K562 (cell line): ENCODE results near the gene DNAAF3. TPM values are rescaled to one million over a fixed set of nuclear protein-coding genes. Genes with fewer than 3 reads are reported as not detected.

Experiments used
- CBX1 ChIP-seq: sonication (generic); IDR thresholded peaks from 2 replicates; pipeline ENCODE4 v1.6.1; 2016; ENCODE audit warnings: antibody characterized with exemption, low read depth, mild to moderate bottlenecking
- CXXC5 ChIP-seq: fragments of 250-450 bp; sonication (Bioruptor Pico); IDR thresholded peaks from 2 replicates; pipeline ENCODE4 v1.8.0; 2022; ENCODE audit warnings: inconsistent platforms, mild to moderate bottlenecking, moderate library complexity
- GABPA ChIP-seq: fragments of 200-800 bp; sonication (Bioruptor generic); conservative IDR thresholded peaks from 2 replicates; pipeline ENCODE4 v1.6.1; 2016; ENCODE audit warnings: low read depth, missing genetic modification characterization, missing compliant biosample characterization
- KAT2B ChIP-seq: IDR thresholded peaks from one replicate; pipeline ENCODE4 v1.6.1; 2012; ENCODE audit warnings: low read depth, mild to moderate bottlenecking, control low read depth, inconsistent platforms, low read length, moderate library complexity
- MTA2 ChIP-seq: fragments of 450-650 bp; IDR thresholded peaks from 2 replicates; pipeline ENCODE4 v1.6.1; 2016; ENCODE audit warnings: low read depth
- NR3C1 ChIP-seq: sonication (generic); formaldehyde crosslinking; IDR thresholded peaks from 2 replicates; pipeline ENCODE4 v1.8.1; 2022; ENCODE audit warnings: missing genetic modification reagents
- SMARCB1 ChIP-seq: IDR thresholded peaks from 2 replicates; pipeline ENCODE4 v1.6.1; 2011; ENCODE audit warnings: improper control_type of control experiment, low read depth; ENCODE audit not compliant: insufficient read length
- SMC3 ChIP-seq: conservative IDR thresholded peaks from 2 replicates; pipeline ENCODE4 v1.6.1; 2011; ENCODE audit warnings: low read depth, low read length, improper control_type of control experiment; ENCODE audit not compliant: insufficient read depth
- polyA plus RNA-seq, 8 experiments: library from polyadenylated mRNA; depleted of rRNA in 4 of 8; stranded (reverse) in 5 of 8; unstranded in 3 of 8; fragments of >200 nt; fragmentation: Nextera tagmentation in 2 of 8; fragmentation: Illumina TruSeq in 1 of 8; extraction: Ambion mirVana in 2 of 8; extraction: Trizol in 1 of 8; gene quantifications; 2 replicates each; pipeline versions ENCODE4 v1.2.1 to v1.2.3, GENCODE V29; 2011 to 2014; ENCODE audit warnings: inconsistent platforms in 1 of 8, missing spikeins in 1 of 8
- total RNA-seq, 7 experiments: library from RNA; depleted of rRNA in 6 of 7; stranded (reverse); fragments of >200 nt in 6 of 7; fragmentation: Illumina TruSeq in 2 of 7; extraction: Trizol in 2 of 7; gene quantifications; 2 replicates each; pipeline versions ENCODE4 v1.2.1 to v1.2.3, GENCODE V29; 2011 to 2021; ENCODE audit warnings: low replicate concordance in 1 of 7
- TF ChIP-seq, protein P1 (sequence below): fragments of 150-350 bp; IDR thresholded peaks from 2 replicates; pipeline ENCODE4 v1.6.1; 2014; ENCODE audit warnings: low read depth, mild to moderate bottlenecking, low read length, borderline replicate concordance
- TF ChIP-seq, protein P2 (sequence below): sonication (generic); formaldehyde crosslinking; IDR thresholded peaks from 2 replicates; pipeline ENCODE4 v1.8.1; 2022; ENCODE audit warnings: missing genetic modification reagents
- TF ChIP-seq, protein P3 (sequence below), 2 experiments: fragments of 250-450 bp in 1 of 2; fragments of 450-650 bp in 1 of 2; sonication (Bioruptor Pico) in 1 of 2; IDR thresholded peaks; 2 replicates each; pipeline versions ENCODE4 v1.6.1 to v1.8.0; 2016 to 2021; ENCODE audit warnings: mild to moderate bottlenecking in 2 of 2, moderate library complexity in 2 of 2, missing compliant biosample characterization in 1 of 2, missing genetic modification characterization in 1 of 2
- TF ChIP-seq, protein P4 (sequence below): sonication (generic); formaldehyde crosslinking; IDR thresholded peaks from 2 replicates; pipeline ENCODE4 v1.9.0; 2022; ENCODE audit warnings: mild to moderate bottlenecking, missing genetic modification reagents
- TF ChIP-seq, protein P5 (sequence below): fragments of 200-800 bp; sonication (Bioruptor generic); IDR thresholded peaks from 2 replicates; pipeline ENCODE4 v1.6.1; 2016; ENCODE audit warnings: missing genetic modification characterization, missing compliant biosample characterization

DNAAF3 gene
- total and polyA plus RNA-seq, 9 of the 15 experiments (the other 6 are each of a cell fraction or from before 2014, with no cell fraction given) = 21.6 to 61.5 (median 43.0) TPM

DNA sequence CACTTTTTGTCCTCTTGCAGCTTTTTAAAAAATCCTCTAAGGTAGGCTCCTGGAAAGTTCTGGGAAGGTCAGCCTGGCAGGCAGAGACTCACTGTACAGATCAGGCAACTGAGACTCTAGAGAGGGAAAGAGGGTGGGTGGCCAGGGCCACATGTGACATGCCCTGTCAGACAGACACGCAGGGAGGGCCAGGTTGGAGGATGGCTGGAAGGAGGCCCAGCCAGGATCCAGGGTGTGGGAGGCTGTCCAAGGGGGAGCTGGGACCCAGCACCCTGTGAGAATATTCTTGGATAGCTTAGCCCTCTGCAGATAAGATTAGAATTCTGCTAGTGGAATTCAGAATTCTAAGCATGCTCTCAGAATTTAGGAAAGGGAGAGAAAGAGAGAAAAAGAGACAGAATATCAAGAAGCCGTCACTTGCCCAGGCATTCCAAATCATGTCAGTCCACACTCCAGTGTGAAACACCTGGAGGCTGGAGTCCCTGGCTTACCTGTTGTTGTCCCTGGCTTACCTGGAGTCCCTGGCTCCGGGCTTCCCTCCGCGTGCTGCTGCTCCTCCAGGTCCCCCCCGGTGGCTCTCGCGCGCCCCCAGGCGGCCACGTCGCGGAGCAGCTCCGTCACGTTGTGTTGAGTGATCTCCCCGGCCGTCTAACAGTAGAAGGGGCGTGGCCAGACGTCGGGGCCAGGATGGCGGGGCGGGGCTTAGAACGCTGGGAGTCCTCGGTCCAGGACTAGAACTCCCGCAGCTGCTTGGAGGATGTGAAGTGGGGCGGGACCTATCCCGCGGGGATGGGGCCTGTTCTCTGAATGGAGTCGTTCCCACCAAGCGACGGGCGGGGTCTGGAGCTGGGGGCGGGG is 6.1 kb downstream of the DNAAF3 start (continued):
- TF ChIP-seq, protein P1, sequence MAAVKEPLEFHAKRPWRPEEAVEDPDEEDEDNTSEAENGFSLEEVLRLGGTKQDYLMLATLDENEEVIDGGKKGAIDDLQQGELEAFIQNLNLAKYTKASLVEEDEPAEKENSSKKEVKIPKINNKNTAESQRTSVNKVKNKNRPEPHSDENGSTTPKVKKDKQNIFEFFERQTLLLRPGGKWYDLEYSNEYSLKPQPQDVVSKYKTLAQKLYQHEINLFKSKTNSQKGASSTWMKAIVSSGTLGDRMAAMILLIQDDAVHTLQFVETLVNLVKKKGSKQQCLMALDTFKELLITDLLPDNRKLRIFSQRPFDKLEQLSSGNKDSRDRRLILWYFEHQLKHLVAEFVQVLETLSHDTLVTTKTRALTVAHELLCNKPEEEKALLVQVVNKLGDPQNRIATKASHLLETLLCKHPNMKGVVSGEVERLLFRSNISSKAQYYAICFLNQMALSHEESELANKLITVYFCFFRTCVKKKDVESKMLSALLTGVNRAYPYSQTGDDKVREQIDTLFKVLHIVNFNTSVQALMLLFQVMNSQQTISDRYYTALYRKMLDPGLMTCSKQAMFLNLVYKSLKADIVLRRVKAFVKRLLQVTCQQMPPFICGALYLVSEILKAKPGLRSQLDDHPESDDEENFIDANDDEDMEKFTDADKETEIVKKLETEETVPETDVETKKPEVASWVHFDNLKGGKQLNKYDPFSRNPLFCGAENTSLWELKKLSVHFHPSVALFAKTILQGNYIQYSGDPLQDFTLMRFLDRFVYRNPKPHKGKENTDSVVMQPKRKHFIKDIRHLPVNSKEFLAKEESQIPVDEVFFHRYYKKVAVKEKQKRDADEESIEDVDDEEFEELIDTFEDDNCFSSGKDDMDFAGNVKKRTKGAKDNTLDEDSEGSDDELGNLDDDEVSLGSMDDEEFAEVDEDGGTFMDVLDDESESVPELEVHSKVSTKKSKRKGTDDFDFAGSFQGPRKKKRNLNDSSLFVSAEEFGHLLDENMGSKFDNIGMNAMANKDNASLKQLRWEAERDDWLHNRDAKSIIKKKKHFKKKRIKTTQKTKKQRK = no peak
- TF ChIP-seq, protein P2, sequence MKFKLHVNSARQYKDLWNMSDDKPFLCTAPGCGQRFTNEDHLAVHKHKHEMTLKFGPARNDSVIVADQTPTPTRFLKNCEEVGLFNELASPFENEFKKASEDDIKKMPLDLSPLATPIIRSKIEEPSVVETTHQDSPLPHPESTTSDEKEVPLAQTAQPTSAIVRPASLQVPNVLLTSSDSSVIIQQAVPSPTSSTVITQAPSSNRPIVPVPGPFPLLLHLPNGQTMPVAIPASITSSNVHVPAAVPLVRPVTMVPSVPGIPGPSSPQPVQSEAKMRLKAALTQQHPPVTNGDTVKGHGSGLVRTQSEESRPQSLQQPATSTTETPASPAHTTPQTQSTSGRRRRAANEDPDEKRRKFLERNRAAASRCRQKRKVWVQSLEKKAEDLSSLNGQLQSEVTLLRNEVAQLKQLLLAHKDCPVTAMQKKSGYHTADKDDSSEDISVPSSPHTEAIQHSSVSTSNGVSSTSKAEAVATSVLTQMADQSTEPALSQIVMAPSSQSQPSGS (CRISPR knock-in tag) = no peak
- TF ChIP-seq, protein P3, sequence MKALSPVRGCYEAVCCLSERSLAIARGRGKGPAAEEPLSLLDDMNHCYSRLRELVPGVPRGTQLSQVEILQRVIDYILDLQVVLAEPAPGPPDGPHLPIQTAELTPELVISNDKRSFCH (CRISPR knock-in tag; IDR thresholded peaks at IDR 0.05) = no peak
- TF ChIP-seq, protein P3 (tag; IDR thresholded peaks at IDR 0.05) = no peak
- TF ChIP-seq GABPA (tag) (no peak), SMARCB1 (no peak), KAT2B (no peak), MTA2 (0 out of 2 replicates have a peak, but pooled peaks have one; percentile 10), NR3C1 (no peak), CXXC5 (CRISPR knock-in tag) (peak; percentile 89), SMC3 (peak; percentile 91), CBX1 (no peak)
- TF ChIP-seq, protein P4, sequence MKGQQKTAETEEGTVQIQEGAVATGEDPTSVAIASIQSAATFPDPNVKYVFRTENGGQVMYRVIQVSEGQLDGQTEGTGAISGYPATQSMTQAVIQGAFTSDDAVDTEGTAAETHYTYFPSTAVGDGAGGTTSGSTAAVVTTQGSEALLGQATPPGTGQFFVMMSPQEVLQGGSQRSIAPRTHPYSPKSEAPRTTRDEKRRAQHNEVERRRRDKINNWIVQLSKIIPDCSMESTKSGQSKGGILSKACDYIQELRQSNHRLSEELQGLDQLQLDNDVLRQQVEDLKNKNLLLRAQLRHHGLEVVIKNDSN (CRISPR knock-in tag) = peak; percentile 60
- TF ChIP-seq, protein P5, sequence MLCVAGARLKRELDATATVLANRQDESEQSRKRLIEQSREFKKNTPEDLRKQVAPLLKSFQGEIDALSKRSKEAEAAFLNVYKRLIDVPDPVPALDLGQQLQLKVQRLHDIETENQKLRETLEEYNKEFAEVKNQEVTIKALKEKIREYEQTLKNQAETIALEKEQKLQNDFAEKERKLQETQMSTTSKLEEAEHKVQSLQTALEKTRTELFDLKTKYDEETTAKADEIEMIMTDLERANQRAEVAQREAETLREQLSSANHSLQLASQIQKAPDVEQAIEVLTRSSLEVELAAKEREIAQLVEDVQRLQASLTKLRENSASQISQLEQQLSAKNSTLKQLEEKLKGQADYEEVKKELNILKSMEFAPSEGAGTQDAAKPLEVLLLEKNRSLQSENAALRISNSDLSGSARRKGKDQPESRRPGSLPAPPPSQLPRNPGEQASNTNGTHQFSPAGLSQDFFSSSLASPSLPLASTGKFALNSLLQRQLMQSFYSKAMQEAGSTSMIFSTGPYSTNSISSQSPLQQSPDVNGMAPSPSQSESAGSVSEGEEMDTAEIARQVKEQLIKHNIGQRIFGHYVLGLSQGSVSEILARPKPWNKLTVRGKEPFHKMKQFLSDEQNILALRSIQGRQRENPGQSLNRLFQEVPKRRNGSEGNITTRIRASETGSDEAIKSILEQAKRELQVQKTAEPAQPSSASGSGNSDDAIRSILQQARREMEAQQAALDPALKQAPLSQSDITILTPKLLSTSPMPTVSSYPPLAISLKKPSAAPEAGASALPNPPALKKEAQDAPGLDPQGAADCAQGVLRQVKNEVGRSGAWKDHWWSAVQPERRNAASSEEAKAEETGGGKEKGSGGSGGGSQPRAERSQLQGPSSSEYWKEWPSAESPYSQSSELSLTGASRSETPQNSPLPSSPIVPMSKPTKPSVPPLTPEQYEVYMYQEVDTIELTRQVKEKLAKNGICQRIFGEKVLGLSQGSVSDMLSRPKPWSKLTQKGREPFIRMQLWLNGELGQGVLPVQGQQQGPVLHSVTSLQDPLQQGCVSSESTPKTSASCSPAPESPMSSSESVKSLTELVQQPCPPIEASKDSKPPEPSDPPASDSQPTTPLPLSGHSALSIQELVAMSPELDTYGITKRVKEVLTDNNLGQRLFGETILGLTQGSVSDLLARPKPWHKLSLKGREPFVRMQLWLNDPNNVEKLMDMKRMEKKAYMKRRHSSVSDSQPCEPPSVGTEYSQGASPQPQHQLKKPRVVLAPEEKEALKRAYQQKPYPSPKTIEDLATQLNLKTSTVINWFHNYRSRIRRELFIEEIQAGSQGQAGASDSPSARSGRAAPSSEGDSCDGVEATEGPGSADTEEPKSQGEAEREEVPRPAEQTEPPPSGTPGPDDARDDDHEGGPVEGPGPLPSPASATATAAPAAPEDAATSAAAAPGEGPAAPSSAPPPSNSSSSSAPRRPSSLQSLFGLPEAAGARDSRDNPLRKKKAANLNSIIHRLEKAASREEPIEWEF (CRISPR knock-in tag) = no peak
